ENCODE measurements around the gene ZNF621. TPM values are rescaled to one million over a fixed set of nuclear protein-coding genes. Genes with fewer than 3 reads are reported as not detected.

Gene ZNF621
- total and polyA plus RNA-seq, 9 of the 15 experiments (the other 6 are each of a cell fraction or from before 2014, with no cell fraction given) = 4.7 to 28.9 (median 20.6) TPM

- FAIRE-seq (no peak), ATAC-seq (no peak), DNase-seq (ENCODE audit: extremely low read depth in 1 of 4, low spot score in 3 of 4) (no peak)
- intact Hi-C loops (cut with micrococcal nuclease) (no loop called here), in situ Hi-C loops (cut with MboI) (no loop called here)
- no peak overlapping the region for H3K4me2 ChIP-seq (ENCODE audit: insufficient read depth, low read length)
- peaks cover 16% of the 10 kb centered on the region for H3K9me3 ChIP-seq (replicated peaks; ENCODE audit: control insufficient read depth, insufficient read depth, low read depth, low read length)
- H3K36me3 ChIP-seq (ENCODE audit: control insufficient read depth, insufficient read depth, low read length) = peaks cover 40% of the 10 kb centered on the region
- no peaks in the 10 kb centered on the region for H3K4me1 ChIP-seq (replicated peaks in 1 of 2; ENCODE audit: control insufficient read depth in 2 of 2, insufficient read depth in 2 of 2, low read length in 2 of 2)
- no peaks in the 10 kb centered on the region for H3K79me2 ChIP-seq (ENCODE audit: control insufficient read depth, insufficient read depth, low read length)
- H2AFZ ChIP-seq (ENCODE audit: low read depth, low read length) = no peak overlapping the region
- WGBS (ENCODE audit: insufficient coverage, low coverage, missing lambda C conversion rate) = 70% methylated on average over 3 of the region's 3 CpGs
- no TSS peak for BruUV-seq (replicated peaks)
- no peak overlapping the region for H3K27ac ChIP-seq (ENCODE audit: extremely low read depth, low read depth, low read length)
- no peak overlapping the region for H3K9ac ChIP-seq (ENCODE audit: insufficient read depth in 1 of 2, low read depth in 2 of 2, low read length in 2 of 2)
- no peaks in the 10 kb centered on the region for H3K27me3 ChIP-seq (ENCODE audit: control insufficient read depth in 2 of 2, insufficient read depth in 2 of 2, low read length in 2 of 2)
- H3K4me3 ChIP-seq = no peak overlapping the region
- H3K9me1 ChIP-seq (ENCODE audit: control insufficient read depth, insufficient read depth, low read length) = no peaks in the 10 kb centered on the region
- ChIA-PET CTCF (ENCODE audit: low intra/inter-chr PET ratio) (no interaction called here), POLR2A (interaction anchor here (0.5 to 1.5 kb wide), 4 partner anchors 30 to 146 kb away, joined by 3 to 4 read pairs (median 3); partner anchors contain the start of genes RPL14 and ZNF621)
- no peaks in the 10 kb centered on the region for H4K20me1 ChIP-seq (replicated peaks; ENCODE audit: control insufficient read depth, insufficient read depth, low read length)
- TF ChIP-seq ARID4B (CRISPR knock-in tag; IDR thresholded peaks at IDR 0.05) (no peak), NR1H2 (CRISPR knock-in tag; IDR thresholded peaks at IDR 0.05) (no peak), ETV5 (CRISPR knock-in tag; IDR thresholded peaks at IDR 0.05; ENCODE audit: low read depth) (no peak), ZFX (CRISPR knock-in tag; IDR thresholded peaks at IDR 0.05) (no peak), NFXL1 (CRISPR knock-in tag; IDR thresholded peaks at IDR 0.05) (no peak), HMG20A (CRISPR knock-in tag; conservative IDR thresholded peaks at IDR 0.05) (no peak), ZNF165 (CRISPR knock-in tag; IDR thresholded peaks at IDR 0.05; ENCODE audit: borderline replicate concordance) (no peak), EZH2 (IDR thresholded peaks at IDR 0.05; ENCODE audit: borderline replicate concordance, low read depth, low read length) (no peak), NFIC (IDR thresholded peaks at IDR 0.05) (no peak), MLLT1 (IDR thresholded peaks at IDR 0.05) (no peak), PYGO2 (tag; IDR thresholded peaks at IDR 0.05) (no peak), ZNF398 (CRISPR knock-in tag; IDR thresholded peaks at IDR 0.05) (no peak), HNRNPL (IDR thresholded peaks at IDR 0.05; ENCODE audit: low read depth, low read length) (no peak), LCOR (CRISPR knock-in tag; IDR thresholded peaks at IDR 0.05) (no peak), C11orf30 (IDR thresholded peaks at IDR 0.05; ENCODE audit: low read depth) (no peak), NONO (IDR thresholded peaks at IDR 0.05; ENCODE audit: low read depth in 2 of 2, low read length in 1 of 2) (no peak), WHSC1 (IDR thresholded peaks at IDR 0.05; ENCODE audit: low read length) (no peak)
Observed at GRCh38 chr3:40487172-40487571, 37.6 kb upstream of the ZNF621 start.
